Liver (tissue), 10 donors: ENCODE data around the gene NAP1L4. TPM values are rescaled to one million over a fixed set of nuclear protein-coding genes. Genes with fewer than 3 reads are reported as not detected.

Experiments used
- DNase-seq: peaks from one replicate; pipeline ENCODE4 v3.0.0-alpha.2; 2017; ENCODE audit warnings: low spot score
- H3K27ac ChIP-seq, 2 donors: one replicate each; pipeline ENCODE4 v1.7.0; 2013; ENCODE audit warnings: inconsistent platforms in 2 of 2, low read length in 2 of 2, control low read depth in 1 of 2, low read depth in 1 of 2, mild to moderate bottlenecking in 1 of 2
- H3K27me3 ChIP-seq, 4 donors: one replicate each; pipeline versions ENCODE4 v1.6.1 to v1.7.0; 2013; ENCODE audit warnings: low read length in 3 of 4, inconsistent platforms in 1 of 4, mild to moderate bottlenecking in 1 of 4, moderate library complexity in 1 of 4; ENCODE audit not compliant: control insufficient read depth in 4 of 4, insufficient read depth in 4 of 4
- H3K36me3 ChIP-seq, 4 donors: one replicate each; pipeline versions ENCODE4 v1.6.1 to v1.7.0; 2013; ENCODE audit warnings: low read length in 3 of 4, mild to moderate bottlenecking in 3 of 4, low read depth in 1 of 4, moderate library complexity in 1 of 4; ENCODE audit not compliant: control insufficient read depth in 4 of 4, insufficient read depth in 3 of 4
- H3K4me1 ChIP-seq, 4 donors: one replicate each; pipeline versions ENCODE4 v1.6.1 to v1.7.0; 2013; ENCODE audit warnings: low read length in 3 of 4, mild to moderate bottlenecking in 3 of 4, moderate library complexity in 1 of 4; ENCODE audit not compliant: control insufficient read depth in 4 of 4, insufficient read depth in 4 of 4
- H3K4me3 ChIP-seq, 3 donors: one replicate each; pipeline versions ENCODE4 v1.6.1 to v1.7.0; 2013; ENCODE audit warnings: low read length in 3 of 3, control low read depth in 1 of 3, low read depth in 1 of 3, mild to moderate bottlenecking in 1 of 3
- H3K9ac ChIP-seq, 2 donors: one replicate each; pipeline ENCODE4 v1.7.0; 2013; ENCODE audit warnings: low read length in 2 of 2, mild to moderate bottlenecking in 2 of 2, moderate library complexity in 2 of 2, control low read depth in 1 of 2, low read depth in 1 of 2
- H3K9me3 ChIP-seq, 4 donors: one replicate each; pipeline versions ENCODE4 v1.6.1 to v1.7.0; 2013; ENCODE audit warnings: low read length in 3 of 4; ENCODE audit not compliant: control insufficient read depth in 4 of 4
- ATF3 ChIP-seq: IDR thresholded peaks from 2 replicates; pipeline ENCODE4 v1.6.1; 2016; ENCODE audit warnings: antibody characterized with exemption
- EGR1 ChIP-seq, 2 donors: IDR thresholded peaks; 2 replicates each; pipeline ENCODE4 v1.6.1; 2016 to 2018; ENCODE audit warnings: antibody characterized with exemption in 2 of 2, low read depth in 2 of 2
- FOXA1 ChIP-seq: IDR thresholded peaks from 2 replicates; pipeline ENCODE4 v1.6.1; 2016; ENCODE audit warnings: antibody characterized with exemption
- GABPA ChIP-seq, 2 donors: IDR thresholded peaks in 1 of 2; conservative IDR thresholded peaks in 1 of 2; 2 replicates each; pipeline ENCODE4 v1.6.1; 2016; ENCODE audit warnings: antibody characterized with exemption in 2 of 2, mild to moderate bottlenecking in 1 of 2, moderate library complexity in 1 of 2
- JUND ChIP-seq, 2 donors: IDR thresholded peaks; 2 replicates each; pipeline ENCODE4 v1.6.1; 2016; ENCODE audit warnings: antibody characterized with exemption in 2 of 2
- NR2F2 ChIP-seq: IDR thresholded peaks from 2 replicates; pipeline ENCODE4 v1.6.1; 2016; ENCODE audit warnings: antibody characterized with exemption
- ZBTB33 ChIP-seq: IDR thresholded peaks from 2 replicates; pipeline ENCODE4 v1.6.1; 2016; ENCODE audit warnings: antibody characterized with exemption
- WGBS: extraction: QIAGEN DNeasy Blood & Tissue Kit; methylation state at CpG from one replicate; pipeline ENCODE4 v1.1.7; 2013; 5-methylcytosine and 5-hydroxymethylcytosine counted together
- polyA plus RNA-seq, 2 donors: library from polyadenylated mRNA; stranded (reverse) in 1 of 2; unstranded in 1 of 2; fragments of 200-250 nt in 1 of 2; fragments of >200 nt in 1 of 2; fragmentation: Nextera tagmentation in 1 of 2; extraction: Ambion mirVana in 1 of 2; gene quantifications; one replicate each; pipeline versions ENCODE4 v1.2.1 to v1.2.3, GENCODE V29; 2013 to 2015
- small RNA-seq: library from RNA; depleted of rRNA; stranded (forward); fragments of <200 nt; gene quantifications from one replicate; pipeline ENCODE3, GENCODE V24; 2014
- total RNA-seq, 2 donors: library from RNA; depleted of rRNA; stranded (reverse); fragments of >200 nt; gene quantifications; one replicate each; pipeline ENCODE4 v1.2.3, GENCODE V29; 2014
- donor health status: healthy.
- donor health status: healthy.
- donor health status: healthy.
- donor health status: healthy.
- donor health status: healthy.

Gene NAP1L4
- total and polyA plus RNA-seq, 4 donors = 33.2 to 110 (median 46.7) TPM

- TF ChIP-seq ZBTB33 (no peak), GABPA (IDR thresholded peaks at IDR 0.05 in 1 of 2, conservative IDR thresholded peaks at IDR 0.05 in 1 of 2) (no peak), FOXA1 (no peak)
Observed at GRCh38 chr11:2897048-2897447, 95.1 kb downstream of the NAP1L4 start (continued).

- TF ChIP-seq FOXA1 (no peak), EGR1 (IDR thresholded peaks at IDR 0.05; ENCODE audit: low read depth in 2 of 2) (no peak), ATF3 (no peak), NR2F2 (no peak), JUND (IDR thresholded peaks at IDR 0.05) (no peak)
Observed at GRCh38 chr11:2896047-2896446, 96.1 kb downstream of the NAP1L4 start.

More at GRCh38 chr11:2896047-2896446, 96.1 kb downstream of the NAP1L4 start:
- no peaks in the 10 kb centered on the region for H3K36me3 ChIP-seq
- H3K4me3 ChIP-seq = no peak overlapping the region
- no peak for DNase-seq
- H3K27me3 ChIP-seq = no peaks in the 10 kb centered on the region
- 88% methylated on average over 9 of the region's 9 CpGs for WGBS
- H3K27ac ChIP-seq = no peak overlapping the region
- peaks cover 9 to 19% (median 13%) of the 10 kb centered on the region in 4 donors for H3K4me1 ChIP-seq
- H3K9ac ChIP-seq = no peak overlapping the region
- H3K9me3 ChIP-seq = no peaks in the 10 kb centered on the region

Small RNA genes within 50 kb of the gene (small RNA-seq; reads per million reads assigned to genes)
- gene SNORA54 = 11.6 reads per million, percentile 95 among the genes with 10 or more reads in this experiment

Other genes with a start within 250 kb of the NAP1L4 start
- 10 to 100 TPM in 1 of 2 donors, 1 to 10 TPM in 1; 2.6 to 10.2 TPM for gene CDKN1C, start 106.6 kb downstream of the NAP1L4 start, total RNA-seq
- 1 to 10 TPM; 2.7 to 4.3 TPM for gene CDKN1C, start 106.6 kb downstream of the NAP1L4 start, polyA plus RNA-seq
- under 1 TPM in 1 of 2 donors, not detected in 1; 0.23 TPM for gene PHLDA2, start 62.9 kb downstream of the NAP1L4 start, total RNA-seq
- 1 to 10 TPM in 1 of 2 donors, under 1 TPM in 1; 0.99 to 1.4 TPM for gene PHLDA2, start 62.9 kb downstream of the NAP1L4 start, polyA plus RNA-seq
- 10 to 100 TPM; 15.2 to 40.1 TPM for gene CARS1, start 65.1 kb upstream of the NAP1L4 start, total RNA-seq
- 10 to 100 TPM; 15.5 to 28.7 TPM for gene CARS1, start 65.1 kb upstream of the NAP1L4 start, polyA plus RNA-seq
- 1 to 10 TPM; 5.6 to 6.2 TPM for gene OSBPL5, start 173.0 kb upstream of the NAP1L4 start, total RNA-seq
- 1 to 10 TPM in 1 of 2 donors, under 1 TPM in 1; 0.74 to 2.1 TPM for gene OSBPL5, start 173.0 kb upstream of the NAP1L4 start, polyA plus RNA-seq
- gene MRGPRG, start 226.5 kb upstream of the NAP1L4 start, total RNA-seq = not detected
- gene MRGPRG, start 226.5 kb upstream of the NAP1L4 start, polyA plus RNA-seq = not detected
- gene MRGPRE, start 240.1 kb upstream of the NAP1L4 start, total RNA-seq = under 1 TPM in 1 of 2 donors, not detected in 1; 0.23 TPM
- gene MRGPRE, start 240.1 kb upstream of the NAP1L4 start, polyA plus RNA-seq = not detected